ENCODE results near the gene CDH4. TPM values are rescaled to one million over a fixed set of nuclear protein-coding genes. Genes with fewer than 3 reads are reported as not detected.

CDH4 gene
- total and polyA plus RNA-seq, 9 of the 15 experiments (the other 6 are each of a cell fraction or from before 2014, with no cell fraction given) = 0.04 TPM; not detected in 8

DNA sequence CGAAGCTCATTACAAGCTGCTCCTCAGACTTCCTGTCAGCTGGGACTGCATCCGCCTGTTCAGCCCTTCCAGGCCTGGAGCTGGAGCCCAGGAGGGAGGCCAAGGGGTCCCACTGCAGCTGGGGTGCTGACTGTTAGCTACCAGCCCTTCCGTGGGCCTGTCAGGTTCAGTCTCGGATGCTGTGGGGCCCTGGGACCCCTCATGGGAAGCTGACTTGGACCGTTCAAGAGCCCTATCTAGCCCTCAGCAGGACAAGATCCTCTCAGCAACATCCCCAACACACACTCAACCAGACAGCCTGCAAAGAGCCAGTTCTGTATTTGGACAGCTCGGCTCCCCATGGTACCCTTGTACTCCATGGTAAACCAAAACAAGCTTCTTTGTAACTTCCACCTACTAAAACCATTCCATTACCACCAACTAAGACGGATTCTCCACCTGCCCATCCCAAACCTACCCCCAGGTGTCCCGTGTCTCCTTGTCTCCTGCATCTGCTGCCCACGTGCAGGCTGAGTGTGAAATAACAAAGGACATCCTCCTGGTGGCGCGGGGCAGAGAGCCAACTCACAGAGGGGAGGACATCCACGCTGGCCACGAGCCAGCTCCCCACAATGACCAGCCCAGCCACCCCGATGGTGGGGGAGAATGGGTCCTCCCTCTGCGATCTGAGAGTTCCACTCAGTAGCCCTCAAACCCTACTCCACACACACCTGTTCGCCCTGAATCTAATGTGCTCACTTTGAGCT lies 702.4 kb downstream of the CDH4 start (continued):
- TF ChIP-seq LARP7 (IDR thresholded peaks at IDR 0.05) = no peak
- TF ChIP-seq, protein P1, sequence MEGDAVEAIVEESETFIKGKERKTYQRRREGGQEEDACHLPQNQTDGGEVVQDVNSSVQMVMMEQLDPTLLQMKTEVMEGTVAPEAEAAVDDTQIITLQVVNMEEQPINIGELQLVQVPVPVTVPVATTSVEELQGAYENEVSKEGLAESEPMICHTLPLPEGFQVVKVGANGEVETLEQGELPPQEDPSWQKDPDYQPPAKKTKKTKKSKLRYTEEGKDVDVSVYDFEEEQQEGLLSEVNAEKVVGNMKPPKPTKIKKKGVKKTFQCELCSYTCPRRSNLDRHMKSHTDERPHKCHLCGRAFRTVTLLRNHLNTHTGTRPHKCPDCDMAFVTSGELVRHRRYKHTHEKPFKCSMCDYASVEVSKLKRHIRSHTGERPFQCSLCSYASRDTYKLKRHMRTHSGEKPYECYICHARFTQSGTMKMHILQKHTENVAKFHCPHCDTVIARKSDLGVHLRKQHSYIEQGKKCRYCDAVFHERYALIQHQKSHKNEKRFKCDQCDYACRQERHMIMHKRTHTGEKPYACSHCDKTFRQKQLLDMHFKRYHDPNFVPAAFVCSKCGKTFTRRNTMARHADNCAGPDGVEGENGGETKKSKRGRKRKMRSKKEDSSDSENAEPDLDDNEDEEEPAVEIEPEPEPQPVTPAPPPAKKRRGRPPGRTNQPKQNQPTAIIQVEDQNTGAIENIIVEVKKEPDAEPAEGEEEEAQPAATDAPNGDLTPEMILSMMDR (IDR thresholded peaks at IDR 0.05 in 2 of 3, conservative IDR thresholded peaks at IDR 0.05 in 1 of 3; ENCODE audit: insufficient read depth in 2 of 3, low read depth in 1 of 3, low read length in 3 of 3) = 0 out of 6 replicates have a peak, but pooled peaks of 1 of the 3 experiments have one; percentile 3
- no peak for TF ChIP-seq XRCC3 (IDR thresholded peaks at IDR 0.05)
- no peak for TF ChIP-seq SREBF1 (IDR thresholded peaks at IDR 0.05; ENCODE audit: borderline replicate concordance, low read depth, low read length)
- TF ChIP-seq BHLHE40 (IDR thresholded peaks at IDR 0.05; ENCODE audit: low read length) = peak; percentile 20; the same call in 1 of the 2 replicates
- peak; percentile 72 for TF ChIP-seq NFIC (IDR thresholded peaks at IDR 0.05)

DNA sequence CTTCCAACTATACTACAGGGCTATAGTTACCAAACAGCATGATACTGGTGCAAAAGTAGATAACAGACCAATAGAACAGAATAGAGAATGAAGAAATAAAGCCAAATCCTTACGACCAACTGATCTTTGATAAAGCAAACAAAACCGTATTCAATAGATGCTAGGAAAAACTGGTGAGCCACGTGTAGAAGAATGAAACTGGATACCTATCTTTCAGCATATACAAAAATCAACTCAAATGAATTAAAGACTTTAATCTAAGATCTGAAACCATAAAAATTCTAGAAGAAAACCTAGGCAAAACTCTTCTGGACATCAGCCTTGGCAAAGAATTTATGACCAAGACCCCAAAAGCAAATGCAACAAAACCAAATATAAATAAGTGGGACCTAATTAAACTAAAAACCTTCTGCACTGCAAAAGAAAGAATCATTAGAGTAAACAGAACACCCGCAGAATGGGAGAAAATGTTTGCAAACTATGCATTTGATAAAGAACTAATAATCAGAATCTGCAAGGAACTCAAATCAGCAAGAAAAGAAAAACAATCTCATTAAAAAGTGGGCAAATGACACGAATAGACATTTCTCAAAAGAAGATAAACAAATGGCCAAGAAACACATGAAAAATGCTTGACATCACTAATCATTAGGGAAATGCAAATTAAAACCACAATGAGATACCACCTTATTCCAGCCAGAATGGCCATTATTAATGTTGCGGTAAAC lies 703.8 kb downstream of the CDH4 start:
- in situ Hi-C loops (cut with MboI) = no loop called here
- WGBS (ENCODE audit: insufficient coverage, low coverage, missing lambda C conversion rate) = 8% methylated on average over 6 of the region's 6 CpGs
- intact Hi-C loops (cut with micrococcal nuclease) = no loop called here
- Histone ChIP-seq H3K9ac (ENCODE audit: insufficient read depth in 1 of 2, low read depth in 2 of 2, low read length in 2 of 2) (no peak overlapping the region), H3K9me3 (replicated peaks; ENCODE audit: control insufficient read depth, insufficient read depth, low read depth, low read length) (no peaks in the 10 kb centered on the region), H2AFZ (ENCODE audit: low read depth, low read length) (no peak overlapping the region), H3K36me3 (ENCODE audit: control insufficient read depth, insufficient read depth, low read length) (no peaks in the 10 kb centered on the region), H3K27ac (ENCODE audit: extremely low read depth, low read depth, low read length) (no peak overlapping the region), H3K4me1 (replicated peaks in 1 of 2; ENCODE audit: control insufficient read depth in 2 of 2, insufficient read depth in 2 of 2, low read length in 2 of 2) (no peaks in the 10 kb centered on the region; a peak in 3 of 5 replicates), H3K27me3 (ENCODE audit: control insufficient read depth in 2 of 2, insufficient read depth in 2 of 2, low read length in 2 of 2) (peaks cover 0 to 12% of the 10 kb centered on the region in 2 experiments; a peak in 2 of 5 replicates), H3K79me2 (ENCODE audit: control insufficient read depth, insufficient read depth, low read length) (no peaks in the 10 kb centered on the region), H4K20me1 (replicated peaks; ENCODE audit: control insufficient read depth, insufficient read depth, low read length) (no peaks in the 10 kb centered on the region; the same call in 1 of the 2 replicates), H3K4me3 (no peak overlapping the region), H3K9me1 (ENCODE audit: control insufficient read depth, insufficient read depth, low read length) (no peaks in the 10 kb centered on the region), H3K4me2 (ENCODE audit: insufficient read depth, low read length) (no peak overlapping the region; the same call in 1 of the 2 replicates)
- BruUV-seq (replicated peaks) = no TSS peak
- ChIA-PET CTCF (ENCODE audit: low intra/inter-chr PET ratio) (no interaction called here), POLR2A (no interaction called here)
- FAIRE-seq (no peak), ATAC-seq (no peak), DNase-seq (ENCODE audit: extremely low read depth in 1 of 4, low spot score in 3 of 4) (no peak)
- TF ChIP-seq HDGF (IDR thresholded peaks at IDR 0.05) (no peak), CBX8 (IDR thresholded peaks at IDR 0.05; ENCODE audit: borderline replicate concordance, extremely low read depth, low read depth, low read length, poor library complexity, severe bottlenecking) (peak; percentile 89), CBX2 (IDR thresholded peaks at IDR 0.05; ENCODE audit: insufficient read depth, low read length, poor library complexity, severe bottlenecking) (peak; percentile 83), MEF2D (tag; conservative IDR thresholded peaks at IDR 0.05; ENCODE audit: low read depth) (no peak)
- TF ChIP-seq, protein P2, sequence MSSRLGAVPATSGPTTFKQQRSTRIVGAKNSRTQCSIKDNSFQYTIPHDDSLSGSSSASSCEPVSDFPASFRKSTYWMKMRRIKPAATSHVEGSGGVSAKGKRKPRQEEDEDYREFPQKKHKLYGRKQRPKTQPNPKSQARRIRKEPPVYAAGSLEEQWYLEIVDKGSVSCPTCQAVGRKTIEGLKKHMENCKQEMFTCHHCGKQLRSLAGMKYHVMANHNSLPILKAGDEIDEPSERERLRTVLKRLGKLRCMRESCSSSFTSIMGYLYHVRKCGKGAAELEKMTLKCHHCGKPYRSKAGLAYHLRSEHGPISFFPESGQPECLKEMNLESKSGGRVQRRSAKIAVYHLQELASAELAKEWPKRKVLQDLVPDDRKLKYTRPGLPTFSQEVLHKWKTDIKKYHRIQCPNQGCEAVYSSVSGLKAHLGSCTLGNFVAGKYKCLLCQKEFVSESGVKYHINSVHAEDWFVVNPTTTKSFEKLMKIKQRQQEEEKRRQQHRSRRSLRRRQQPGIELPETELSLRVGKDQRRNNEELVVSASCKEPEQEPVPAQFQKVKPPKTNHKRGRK (tag; IDR thresholded peaks at IDR 0.05) = peak; percentile 52
